H1 (cell line): ENCODE measurements around the gene SDSL.

Experiments
- EP300 ChIP-seq, 2 experiments: IDR thresholded peaks; 1 replicate in 1 of 2; 2 replicates in 1 of 2; pipeline ENCODE4 v1.6.1; 2011 to 2012; ENCODE audit warnings: low read depth in 2 of 2, low read length in 2 of 2, mild to moderate bottlenecking in 2 of 2, borderline replicate concordance in 1 of 2, inconsistent platforms in 1 of 2, moderate library complexity in 1 of 2
- EZH2 ChIP-seq: fragments of 200-600 bp; sonication (generic); IDR thresholded peaks from 2 replicates; pipeline ENCODE4 v1.7.1; 2012; ENCODE audit warnings: low read depth, mild to moderate bottlenecking, moderate library complexity, low read length, inconsistent platforms; ENCODE audit not compliant: severe bottlenecking
- GABPA ChIP-seq: IDR thresholded peaks from 2 replicates; pipeline ENCODE4 v1.6.1; 2011; ENCODE audit warnings: mild to moderate bottlenecking, low read length, moderate library complexity, borderline replicate concordance; ENCODE audit not compliant: insufficient read depth
- HDAC2 ChIP-seq, 2 experiments: fragments of 300-600 bp in 1 of 2; sonication (generic) in 1 of 2; IDR thresholded peaks; 2 replicates each; pipeline ENCODE4 v1.6.1; 2011 to 2012; ENCODE audit warnings: low read depth in 2 of 2, low read length in 2 of 2, mild to moderate bottlenecking in 2 of 2, moderate library complexity in 2 of 2, borderline replicate concordance in 1 of 2, inconsistent platforms in 1 of 2
- JUN ChIP-seq: IDR thresholded peaks from 2 replicates; pipeline ENCODE4 v1.6.1; 2011; ENCODE audit warnings: low read depth, mild to moderate bottlenecking, improper control_type of control experiment, low read length
- POLR2A ChIP-seq, 2 experiments: IDR thresholded peaks; 1 replicate in 1 of 2; 2 replicates in 1 of 2; pipeline ENCODE4 v1.6.1; 2011; ENCODE audit warnings: low read depth in 2 of 2, low read length in 2 of 2, mild to moderate bottlenecking in 2 of 2; ENCODE audit errors: control extremely low read depth in 1 of 2
- RBBP5 ChIP-seq: IDR thresholded peaks from 2 replicates; pipeline ENCODE4 v1.7.1; 2012; ENCODE audit warnings: low read depth, mild to moderate bottlenecking, inconsistent platforms, low read length, moderate library complexity, borderline replicate concordance
- SIN3A ChIP-seq, 2 experiments: IDR thresholded peaks in 1 of 2; conservative IDR thresholded peaks in 1 of 2; 2 replicates each; pipeline ENCODE4 v1.6.1; 2011 to 2012; ENCODE audit warnings: low read length in 2 of 2, improper control_type of control experiment in 1 of 2, low read depth in 1 of 2, mild to moderate bottlenecking in 1 of 2
- SP2 ChIP-seq: IDR thresholded peaks from 2 replicates; pipeline ENCODE4 v1.6.1; 2012; ENCODE audit warnings: mild to moderate bottlenecking, low read length, inconsistent platforms
- TCF12 ChIP-seq: IDR thresholded peaks from 2 replicates; pipeline ENCODE4 v1.6.1; 2011; ENCODE audit warnings: low read depth, mild to moderate bottlenecking, low read length
- YY1 ChIP-seq: IDR thresholded peaks from 2 replicates; pipeline ENCODE4 v1.6.1; 2011; ENCODE audit warnings: low read depth, mild to moderate bottlenecking, low read length
- TF ChIP-seq, protein P1 (sequence below), 3 experiments: IDR thresholded peaks; 1 replicate in 2 of 3; 2 replicates in 1 of 3; pipeline versions ENCODE4 v1.5.1 to v1.6.1; 2011; ENCODE audit warnings: low read length in 3 of 3, mild to moderate bottlenecking in 3 of 3, inconsistent platforms in 2 of 3, low read depth in 1 of 3, moderate library complexity in 1 of 3; ENCODE audit not compliant: insufficient read depth in 1 of 3; ENCODE audit errors: control extremely low read depth in 1 of 3

DNA sequence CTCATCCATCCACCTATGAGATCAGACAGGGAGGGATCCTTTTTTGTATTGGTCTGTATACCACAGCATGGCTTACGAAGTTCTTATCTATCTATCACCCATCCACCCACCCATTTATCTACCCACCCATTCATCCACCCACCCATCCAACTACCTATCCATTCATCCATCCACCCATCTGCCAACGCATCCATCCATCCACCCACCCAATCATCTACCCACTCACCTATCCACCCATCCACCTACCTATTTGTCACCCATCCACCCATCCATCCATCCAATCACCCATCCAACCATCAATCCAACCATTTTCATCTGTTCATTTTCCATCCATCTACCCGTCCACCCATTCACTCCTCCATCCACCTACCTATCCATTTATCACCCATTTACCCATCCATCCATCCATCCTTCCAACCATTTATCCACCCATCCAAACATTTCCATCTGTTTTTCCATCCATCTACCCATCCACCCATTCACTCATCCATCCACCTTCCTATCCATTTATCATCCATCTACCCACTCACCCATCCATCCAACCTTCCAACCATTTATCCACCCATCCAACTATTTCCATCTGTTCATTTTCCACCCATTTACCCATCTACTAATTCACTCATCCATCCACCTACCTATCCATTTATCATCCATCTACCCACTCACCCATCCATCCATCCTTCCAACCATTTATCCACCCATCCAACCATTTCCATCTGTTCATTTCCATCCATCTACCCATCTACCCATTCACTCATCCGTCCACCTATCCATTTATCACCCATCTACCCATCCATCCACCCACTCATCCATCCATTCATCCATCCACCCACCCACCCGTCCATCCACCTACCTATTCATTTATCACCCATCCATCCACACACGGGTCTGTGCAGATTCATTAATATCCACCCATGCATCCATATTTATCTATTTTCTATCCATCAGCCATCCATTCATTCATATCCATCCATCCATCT, 31.8 kb upstream of the SDSL start:
- no peak for TF ChIP-seq SP2
- TF ChIP-seq JUN = no peak
- no peak for TF ChIP-seq POLR2A (IDR thresholded peaks at IDR 0.05; ENCODE audit: control extremely low read depth in 1 of 2, low read depth in 2 of 2, low read length in 2 of 2)
- no peak for TF ChIP-seq EP300 (IDR thresholded peaks at IDR 0.05; ENCODE audit: borderline replicate concordance in 1 of 2, low read depth in 2 of 2, low read length in 2 of 2)
- TF ChIP-seq, protein P1, sequence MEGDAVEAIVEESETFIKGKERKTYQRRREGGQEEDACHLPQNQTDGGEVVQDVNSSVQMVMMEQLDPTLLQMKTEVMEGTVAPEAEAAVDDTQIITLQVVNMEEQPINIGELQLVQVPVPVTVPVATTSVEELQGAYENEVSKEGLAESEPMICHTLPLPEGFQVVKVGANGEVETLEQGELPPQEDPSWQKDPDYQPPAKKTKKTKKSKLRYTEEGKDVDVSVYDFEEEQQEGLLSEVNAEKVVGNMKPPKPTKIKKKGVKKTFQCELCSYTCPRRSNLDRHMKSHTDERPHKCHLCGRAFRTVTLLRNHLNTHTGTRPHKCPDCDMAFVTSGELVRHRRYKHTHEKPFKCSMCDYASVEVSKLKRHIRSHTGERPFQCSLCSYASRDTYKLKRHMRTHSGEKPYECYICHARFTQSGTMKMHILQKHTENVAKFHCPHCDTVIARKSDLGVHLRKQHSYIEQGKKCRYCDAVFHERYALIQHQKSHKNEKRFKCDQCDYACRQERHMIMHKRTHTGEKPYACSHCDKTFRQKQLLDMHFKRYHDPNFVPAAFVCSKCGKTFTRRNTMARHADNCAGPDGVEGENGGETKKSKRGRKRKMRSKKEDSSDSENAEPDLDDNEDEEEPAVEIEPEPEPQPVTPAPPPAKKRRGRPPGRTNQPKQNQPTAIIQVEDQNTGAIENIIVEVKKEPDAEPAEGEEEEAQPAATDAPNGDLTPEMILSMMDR (IDR thresholded peaks at IDR 0.05; ENCODE audit: control extremely low read depth in 1 of 3, insufficient read depth in 1 of 3, low read depth in 1 of 3, low read length in 3 of 3) = no peak
- no peak for TF ChIP-seq HDAC2 (IDR thresholded peaks at IDR 0.05; ENCODE audit: borderline replicate concordance in 1 of 2, low read depth in 2 of 2, low read length in 2 of 2)
- TF ChIP-seq SIN3A (conservative IDR thresholded peaks at IDR 0.05 in 1 of 2, IDR thresholded peaks at IDR 0.05 in 1 of 2; ENCODE audit: low read depth in 1 of 2, low read length in 2 of 2) = no peak
- no peak for TF ChIP-seq EZH2
- no peak for TF ChIP-seq YY1
- TF ChIP-seq GABPA = no peak
- no peak for TF ChIP-seq RBBP5
- TF ChIP-seq TCF12 = no peak
